ENCODE measurements around the gene PSMC5.

GRCh38 chr17:63798572-63799106 lies 28.6 kb upstream of the PSMC5 start:
- no peak for TF ChIP-seq OSR1 (CRISPR knock-in tag; IDR thresholded peaks at IDR 0.05)
- no peak for TF ChIP-seq PATZ1 (CRISPR knock-in tag; IDR thresholded peaks at IDR 0.05; ENCODE audit: borderline replicate concordance)
- TF ChIP-seq ZFP3 (CRISPR knock-in tag; IDR thresholded peaks at IDR 0.05), result no peak
- no peak for TF ChIP-seq CREB5 (CRISPR knock-in tag; IDR thresholded peaks at IDR 0.05; ENCODE audit: low read depth)
- TF ChIP-seq ZNF70 (CRISPR knock-in tag; IDR thresholded peaks at IDR 0.05), result no peak
